K562 (cell line): ENCODE measurements around the gene SLC30A1. TPM values are rescaled to one million over a fixed set of nuclear protein-coding genes. Genes with fewer than 3 reads are reported as not detected.

Source experiments
- ATAC-seq: fragments of 200-7000 bp; cut with Tn5 transposase; 3 replicates; pipeline ENCODE4 v1.9.1; 2020; ENCODE audit warnings: moderate library complexity
- BruUV-seq: library from RNA; stranded (reverse); fragments of 400-500 nt; replicated peaks from 2 replicates; lab custom pipeline; 2021; lab: Mats Ljungman, UMichigan
- CTCF ChIA-PET: fragments of 300-600 bp; formaldehyde crosslinking; extraction: SDS; loops from one replicate; lab custom pipeline; 2021; ENCODE audit warnings: low intra/inter-chr PET ratio; lab: Yijun Ruan, JAX
- POLR2A ChIA-PET: fragments of 300-600, 350-650 bp; sonication (Branson Sonifier 250); formaldehyde crosslinking; extraction: SDS; loops from one replicate; lab custom pipeline; 2021; ENCODE audit warnings: antibody characterized with exemption, inconsistent platforms; lab: Yijun Ruan, JAX
- DNase-seq, 4 experiments: peaks; one replicate each; pipeline versions ENCODE4 v3.0.0 to v3.0.0-alpha.2; 2011 to 2018; ENCODE audit warnings: low spot score in 3 of 4, mixed read lengths in 3 of 4; ENCODE audit errors: extremely low read depth in 1 of 4
- FAIRE-seq: peaks from 2 replicates; lab custom pipeline; 2011; peaks lifted over from hg19 to GRCh38; lab: Jason Lieb, UNC
- H2AFZ ChIP-seq: 2 replicates; pipeline ENCODE4 v1.6.0; 2011; ENCODE audit warnings: low read depth, low read length, control low read depth, inconsistent platforms
- H3K27ac ChIP-seq: fragments of 200-600 bp; 3 replicates; pipeline ENCODE4 v1.8.0; 2011; ENCODE audit warnings: low read depth, mild to moderate bottlenecking, control low read depth, inconsistent platforms, low read length, moderate library complexity, mixed read lengths; ENCODE audit errors: extremely low read depth
- H3K27me3 ChIP-seq, 2 experiments: fragments of 300-600 bp in 1 of 2; 2 replicates in 1 of 2; 3 replicates in 1 of 2; pipeline versions ENCODE4 v1.6.0 to v1.8.0; 2011; ENCODE audit warnings: inconsistent platforms in 2 of 2, low read length in 2 of 2, mild to moderate bottlenecking in 1 of 2, mixed read lengths in 1 of 2, moderate library complexity in 1 of 2; ENCODE audit not compliant: control insufficient read depth in 2 of 2, insufficient read depth in 2 of 2
- H3K36me3 ChIP-seq: fragments of 300-600 bp; 3 replicates; pipeline ENCODE4 v1.8.0; 2011; ENCODE audit warnings: mild to moderate bottlenecking, low read length, inconsistent platforms; ENCODE audit not compliant: control insufficient read depth, insufficient read depth
- H3K4me1 ChIP-seq, 2 experiments: fragments of 200-600 bp in 1 of 2; replicated peaks in 1 of 2; 2 replicates in 1 of 2; 3 replicates in 1 of 2; pipeline versions ENCODE4 v1.5.1 to v1.8.0; 2011; ENCODE audit warnings: inconsistent platforms in 2 of 2, low read length in 2 of 2, mild to moderate bottlenecking in 1 of 2, mixed read lengths in 1 of 2, moderate library complexity in 1 of 2; ENCODE audit not compliant: control insufficient read depth in 2 of 2, insufficient read depth in 2 of 2
- H3K4me2 ChIP-seq: 2 replicates; pipeline ENCODE4 v1.6.1; 2011; ENCODE audit warnings: low read length, control low read depth, inconsistent platforms, mixed read lengths; ENCODE audit not compliant: insufficient read depth
- H3K4me3 ChIP-seq: fragments of 200-600 bp; sonication (generic), shearing (Covaris generic); 2 replicates; pipeline ENCODE4 v1.5.1; 2016; ENCODE audit warnings: control low read depth, inconsistent platforms
- H3K79me2 ChIP-seq: fragments of 200-600 bp; 3 replicates; pipeline ENCODE4 v1.8.0; 2011; ENCODE audit warnings: low read length, inconsistent platforms; ENCODE audit not compliant: control insufficient read depth, insufficient read depth
- H3K9ac ChIP-seq, 2 experiments: 2 replicates each; pipeline versions ENCODE4 v1.6.0 to v1.6.1; 2011; ENCODE audit warnings: low read depth in 2 of 2, low read length in 2 of 2, control low read depth in 1 of 2, inconsistent platforms in 1 of 2, mild to moderate bottlenecking in 1 of 2, mixed read lengths in 1 of 2; ENCODE audit not compliant: insufficient read depth in 1 of 2
- H3K9me1 ChIP-seq: one replicate; pipeline ENCODE4 v1.6.0; 2011; ENCODE audit warnings: inconsistent platforms, mild to moderate bottlenecking, low read length, moderate library complexity; ENCODE audit not compliant: control insufficient read depth, insufficient read depth
- H3K9me3 ChIP-seq: replicated peaks from 2 replicates; pipeline ENCODE4 v1.5.1; 2011; ENCODE audit warnings: low read depth, low read length, inconsistent platforms; ENCODE audit not compliant: control insufficient read depth, insufficient read depth
- H4K20me1 ChIP-seq: replicated peaks from 2 replicates; pipeline ENCODE4 v1.6.1; 2011; ENCODE audit warnings: low read length, inconsistent platforms, mixed read lengths; ENCODE audit not compliant: control insufficient read depth, insufficient read depth
- C11orf30 ChIP-seq: fragments of 450-650 bp; IDR thresholded peaks from 2 replicates; pipeline ENCODE4 v1.6.1; 2016; ENCODE audit warnings: low read depth, mild to moderate bottlenecking
- CBFA2T2 ChIP-seq: fragments of 450-650 bp; conservative IDR thresholded peaks from 2 replicates; pipeline ENCODE4 v1.6.1; 2017; ENCODE audit warnings: mild to moderate bottlenecking
- DPF2 ChIP-seq: fragments of 450-650 bp; IDR thresholded peaks from 2 replicates; pipeline ENCODE4 v1.6.1; 2016
- EGR1 ChIP-seq: fragments of 450-650 bp; conservative IDR thresholded peaks from 2 replicates; pipeline ENCODE4 v1.6.1; 2017; ENCODE audit warnings: mild to moderate bottlenecking
- FOXA3 ChIP-seq, 2 experiments: fragments of 450-650 bp in 1 of 2; sonication (generic) in 1 of 2; formaldehyde crosslinking; IDR thresholded peaks in 1 of 2; conservative IDR thresholded peaks in 1 of 2; 2 replicates each; pipeline versions ENCODE4 v1.4.0 to v1.8.0; 2020 to 2022; ENCODE audit warnings: mild to moderate bottlenecking in 2 of 2, missing genetic modification reagents in 1 of 2
- FOXJ3 ChIP-seq: sonication (generic); formaldehyde crosslinking; IDR thresholded peaks from 2 replicates; pipeline ENCODE4 v1.4.0; 2020; ENCODE audit warnings: mild to moderate bottlenecking, missing genetic modification reagents
- KDM4B ChIP-seq, 2 experiments: fragments of 450-650 bp in 1 of 2; sonication (generic) in 1 of 2; IDR thresholded peaks; 2 replicates each; pipeline ENCODE4 v1.6.1; 2016 to 2017; ENCODE audit warnings: borderline replicate concordance in 2 of 2, antibody characterized with exemption in 1 of 2, low read depth in 1 of 2, mild to moderate bottlenecking in 1 of 2
- MAFG ChIP-seq: fragments of 450-650 bp; conservative IDR thresholded peaks from 2 replicates; pipeline ENCODE4 v1.6.1; 2016; ENCODE audit warnings: missing genetic modification characterization, missing compliant biosample characterization
- RAD51 ChIP-seq: fragments of 450-650 bp; IDR thresholded peaks from 2 replicates; pipeline ENCODE4 v1.7.1; 2016; ENCODE audit warnings: low read depth, mild to moderate bottlenecking, borderline replicate concordance
- RCOR1 ChIP-seq, 2 experiments: IDR thresholded peaks; 2 replicates each; pipeline ENCODE4 v1.6.1; 2012; ENCODE audit warnings: low read depth in 2 of 2, low read length in 2 of 2, borderline replicate concordance in 1 of 2, improper control_type of control experiment in 1 of 2
- STAT5B ChIP-seq: fragments of 250-450 bp; sonication (Bioruptor Pico); IDR thresholded peaks from 2 replicates; pipeline ENCODE4 v1.8.0; 2021; ENCODE audit warnings: mild to moderate bottlenecking, inconsistent platforms
- WGBS: fragments of 100-300 bp; shearing (Covaris generic); methylation state at CpG from one replicate; pipeline ENCODE4 v1.1.6; 2016; ENCODE audit warnings: low coverage, mixed read lengths; ENCODE audit not compliant: insufficient coverage; ENCODE audit errors: missing lambda C conversion rate; 5-methylcytosine and 5-hydroxymethylcytosine counted together
- in situ Hi-C: fragments of 300-500 bp; cut with MboI; formaldehyde crosslinking; loops from 4 replicates; pipeline ENCODE4 v1.15.0; 2018; ENCODE audit warnings: inconsistent platforms, mixed read lengths
- intact Hi-C: fragments of 100-400 bp; cut with micrococcal nuclease; formaldehyde crosslinking; loops from 2 replicates; pipeline ENCODE4 v1.14.2; 2022
- polyA plus RNA-seq, 8 experiments: library from polyadenylated mRNA; depleted of rRNA in 4 of 8; stranded (reverse) in 5 of 8; unstranded in 3 of 8; fragments of >200 nt; fragmentation: Nextera tagmentation in 2 of 8; fragmentation: Illumina TruSeq in 1 of 8; extraction: Ambion mirVana in 2 of 8; extraction: Trizol in 1 of 8; gene quantifications; 2 replicates each; pipeline versions ENCODE4 v1.2.1 to v1.2.3, GENCODE V29; 2011 to 2014; ENCODE audit warnings: inconsistent platforms in 1 of 8, missing spikeins in 1 of 8
- total RNA-seq, 7 experiments: library from RNA; depleted of rRNA in 6 of 7; stranded (reverse); fragments of >200 nt in 6 of 7; fragmentation: Illumina TruSeq in 2 of 7; extraction: Trizol in 2 of 7; gene quantifications; 2 replicates each; pipeline versions ENCODE4 v1.2.1 to v1.2.3, GENCODE V29; 2011 to 2021; ENCODE audit warnings: low replicate concordance in 1 of 7
- TF ChIP-seq, protein P1 (sequence below): sonication (generic); formaldehyde crosslinking; IDR thresholded peaks from 2 replicates; pipeline ENCODE4 v1.5.0; 2020; ENCODE audit warnings: missing genetic modification reagents
- TF ChIP-seq, protein P2 (sequence below): fragments of 450-650 bp; IDR thresholded peaks from 2 replicates; pipeline ENCODE4 v1.6.1; 2018; ENCODE audit warnings: mild to moderate bottlenecking, low read depth; ENCODE audit not compliant: partially characterized antibody
- TF ChIP-seq, protein P3 (sequence below): fragments of 450-650 bp; IDR thresholded peaks from 2 replicates; pipeline ENCODE4 v1.6.1; 2018; ENCODE audit not compliant: partially characterized antibody

The SLC30A1 gene
- total and polyA plus RNA-seq, 9 of the 15 experiments (the other 6 are each of a cell fraction or from before 2014, with no cell fraction given), result 4.1 to 14.4 (median 6.6) TPM

DNA sequence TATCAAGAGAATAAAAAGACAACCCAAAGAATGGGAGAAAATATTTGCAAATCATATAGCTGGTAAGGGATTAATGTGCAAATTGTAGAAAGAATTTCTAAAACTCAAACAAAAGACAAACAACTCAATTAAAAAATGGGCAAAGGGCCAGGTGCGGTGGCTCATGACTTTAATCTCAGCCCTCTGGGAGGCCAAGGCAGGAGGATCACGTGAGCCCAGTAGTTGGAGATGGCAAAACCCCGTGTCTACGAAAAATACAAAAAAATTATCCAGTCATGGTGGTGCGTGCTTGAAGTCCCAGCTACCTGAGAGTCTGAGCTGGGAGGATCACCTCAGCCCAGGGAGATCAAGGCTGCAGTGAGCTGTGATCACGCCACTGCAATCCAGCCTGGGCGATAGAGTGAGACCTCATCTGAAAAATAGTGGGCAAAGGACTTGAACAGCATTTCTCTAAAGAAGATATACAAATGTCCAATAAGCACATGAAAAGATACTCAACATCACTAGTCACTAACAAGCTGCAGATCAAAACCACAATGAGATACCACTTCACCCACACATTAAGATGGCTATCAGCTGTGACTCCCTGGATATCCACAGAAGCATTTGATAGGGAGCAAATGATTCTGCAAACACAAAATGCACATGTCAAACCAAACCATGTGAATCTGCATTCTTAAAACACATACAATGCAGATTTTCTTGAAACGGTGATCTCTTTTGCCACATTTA is 20.9 kb downstream of the SLC30A1 start:
- BruUV-seq, result no TSS peak
- whole genome bisulfite sequencing, result 31% methylated on average over 8 of the region's 8 CpGs
- DNase-seq, result peak in 1 of 4 experiments; percentile 51
- Histone ChIP-seq H3K27ac (no peak overlapping the region), H3K4me3 (no peak overlapping the region), H3K4me2 (no peak overlapping the region; the same call in 1 of the 2 replicates), H3K36me3 (no peaks in the 10 kb centered on the region), H2AFZ (peak overlapping the region; percentile 49), H3K27me3 (no peaks in the 10 kb centered on the region; a peak in 1 of 5 replicates), H3K9ac (peak overlapping the region in 1 of 2 experiments; percentile 59; a peak in 1 of 4 replicates), H3K9me1 (no peaks in the 10 kb centered on the region), H3K9me3 (no peaks in the 10 kb centered on the region), H3K79me2 (no peaks in the 10 kb centered on the region), H4K20me1 (no peaks in the 10 kb centered on the region), H3K4me1 (peaks cover 20 to 29% of the 10 kb centered on the region in 2 experiments)
- in situ Hi-C loops (no loop called here), intact Hi-C loops (no loop called here)
- FAIRE-seq, result peak; percentile 35
- ATAC-seq, result peak; percentile 11; the same call in 1 of the 3 replicates
- ChIA-PET CTCF (interaction anchor here (0.6 kb wide), 1 partner anchor 50 kb away, joined by 3 read pairs; no protein-coding TSS in a partner anchor), POLR2A (interaction anchor here (0.6 to 1.1 kb wide), 6 partner anchors 9 to 117 kb away, joined by 3 to 5 read pairs (median 3); partner anchors contain the start of gene NEK2)
- TF ChIP-seq EGR1 (0 out of 2 replicates have a peak, but pooled peaks have one; percentile 25), FOXJ3 (no peak), RAD51 (peak; percentile 74), FOXA3 (CRISPR knock-in tag; conservative IDR thresholded peaks at IDR 0.05 in 1 of 2, IDR thresholded peaks at IDR 0.05 in 1 of 2) (no peak), RCOR1 (IDR thresholded peaks at IDR 0.05; ENCODE audit: borderline replicate concordance in 1 of 2, low read depth in 2 of 2, low read length in 2 of 2) (0 out of 4 replicates have a peak, but pooled peaks of 1 of the 2 experiments have one; percentile 14), C11orf30 (peak; percentile 14; the same call in 1 of the 2 replicates), MAFG (tag) (peak; percentile 47), STAT5B (no peak), KDM4B (IDR thresholded peaks at IDR 0.05; ENCODE audit: borderline replicate concordance in 2 of 2, low read depth in 1 of 2) (no peak), CBFA2T2 (0 out of 2 replicates have a peak, but pooled peaks have one; percentile 11), DPF2 (peak; percentile 14; the same call in 1 of the 2 replicates)
- TF ChIP-seq, protein P1, sequence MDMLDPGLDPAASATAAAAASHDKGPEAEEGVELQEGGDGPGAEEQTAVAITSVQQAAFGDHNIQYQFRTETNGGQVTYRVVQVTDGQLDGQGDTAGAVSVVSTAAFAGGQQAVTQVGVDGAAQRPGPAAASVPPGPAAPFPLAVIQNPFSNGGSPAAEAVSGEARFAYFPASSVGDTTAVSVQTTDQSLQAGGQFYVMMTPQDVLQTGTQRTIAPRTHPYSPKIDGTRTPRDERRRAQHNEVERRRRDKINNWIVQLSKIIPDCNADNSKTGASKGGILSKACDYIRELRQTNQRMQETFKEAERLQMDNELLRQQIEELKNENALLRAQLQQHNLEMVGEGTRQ (CRISPR knock-in tag), result peak; percentile 62
- TF ChIP-seq, protein P2, sequence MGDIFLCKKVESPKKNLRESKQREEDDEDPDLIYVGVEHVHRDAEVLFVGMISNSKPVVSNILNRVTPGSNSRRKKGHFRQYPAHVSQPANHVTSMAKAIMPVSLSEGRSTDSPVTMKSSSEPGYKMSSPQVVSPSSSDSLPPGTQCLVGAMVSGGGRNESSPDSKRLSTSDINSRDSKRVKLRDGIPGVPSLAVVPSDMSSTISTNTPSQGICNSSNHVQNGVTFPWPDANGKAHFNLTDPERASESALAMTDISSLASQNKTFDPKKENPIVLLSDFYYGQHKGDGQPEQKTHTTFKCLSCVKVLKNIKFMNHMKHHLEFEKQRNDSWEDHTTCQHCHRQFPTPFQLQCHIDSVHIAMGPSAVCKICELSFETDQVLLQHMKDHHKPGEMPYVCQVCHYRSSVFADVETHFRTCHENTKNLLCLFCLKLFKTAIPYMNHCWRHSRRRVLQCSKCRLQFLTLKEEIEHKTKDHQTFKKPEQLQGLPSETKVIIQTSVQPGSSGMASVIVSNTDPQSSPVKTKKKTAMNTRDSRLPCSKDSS, result no peak
- TF ChIP-seq, protein P3, sequence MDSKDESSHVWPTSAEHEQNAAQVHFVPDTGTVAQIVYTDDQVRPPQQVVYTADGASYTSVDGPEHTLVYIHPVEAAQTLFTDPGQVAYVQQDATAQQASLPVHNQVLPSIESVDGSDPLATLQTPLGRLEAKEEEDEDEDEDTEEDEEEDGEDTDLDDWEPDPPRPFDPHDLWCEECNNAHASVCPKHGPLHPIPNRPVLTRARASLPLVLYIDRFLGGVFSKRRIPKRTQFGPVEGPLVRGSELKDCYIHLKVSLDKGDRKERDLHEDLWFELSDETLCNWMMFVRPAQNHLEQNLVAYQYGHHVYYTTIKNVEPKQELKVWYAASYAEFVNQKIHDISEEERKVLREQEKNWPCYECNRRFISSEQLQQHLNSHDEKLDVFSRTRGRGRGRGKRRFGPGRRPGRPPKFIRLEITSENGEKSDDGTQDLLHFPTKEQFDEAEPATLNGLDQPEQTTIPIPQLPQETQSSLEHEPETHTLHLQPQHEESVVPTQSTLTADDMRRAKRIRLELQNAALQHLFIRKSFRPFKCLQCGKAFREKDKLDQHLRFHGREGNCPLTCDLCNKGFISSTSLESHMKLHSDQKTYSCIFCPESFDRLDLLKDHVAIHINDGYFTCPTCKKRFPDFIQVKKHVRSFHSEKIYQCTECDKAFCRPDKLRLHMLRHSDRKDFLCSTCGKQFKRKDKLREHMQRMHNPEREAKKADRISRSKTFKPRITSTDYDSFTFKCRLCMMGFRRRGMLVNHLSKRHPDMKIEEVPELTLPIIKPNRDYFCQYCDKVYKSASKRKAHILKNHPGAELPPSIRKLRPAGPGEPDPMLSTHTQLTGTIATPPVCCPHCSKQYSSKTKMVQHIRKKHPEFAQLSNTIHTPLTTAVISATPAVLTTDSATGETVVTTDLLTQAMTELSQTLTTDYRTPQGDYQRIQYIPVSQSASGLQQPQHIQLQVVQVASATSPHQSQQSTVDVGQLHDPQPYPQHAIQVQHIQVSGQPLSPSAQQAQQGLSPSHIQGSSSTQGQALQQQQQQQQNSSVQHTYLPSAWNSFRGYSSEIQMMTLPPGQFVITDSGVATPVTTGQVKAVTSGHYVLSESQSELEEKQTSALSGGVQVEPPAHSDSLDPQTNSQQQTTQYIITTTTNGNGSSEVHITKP, result no peak
